GM19468 (cell line): ENCODE measurements around the gene ERC1.

Experiments used
- ATAC-seq: cut with Tn5 transposase; IDR thresholded peaks from one replicate; pipeline ENCODE4 v1.9.1; 2021; ENCODE audit warnings: mild to moderate bottlenecking, moderate library complexity, moderate number of reproducible peaks; ENCODE audit not compliant: unreplicated experiment; ENCODE audit errors: extremely low read depth

ERC1 gene

DNA sequence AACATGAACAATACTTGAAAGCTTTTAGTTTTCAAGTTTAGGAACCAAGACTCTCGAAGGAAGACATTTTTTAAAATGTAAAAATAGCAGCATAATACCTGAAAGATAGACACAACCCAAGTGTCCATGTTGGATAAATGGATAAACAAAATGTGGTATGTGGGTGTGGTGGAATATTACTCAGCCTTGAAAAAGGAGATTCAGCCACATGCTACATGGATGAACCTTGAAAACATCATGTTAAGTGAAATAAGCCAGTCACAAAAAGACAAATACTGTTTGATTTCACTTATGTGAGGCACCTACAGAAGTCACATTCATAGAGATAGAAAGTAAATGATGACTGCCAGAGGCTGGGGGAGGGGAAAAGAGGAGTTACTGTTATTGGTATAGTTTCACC lies 374.7 kb downstream of the ERC1 start:
- no peak for ATAC-seq

DNA sequence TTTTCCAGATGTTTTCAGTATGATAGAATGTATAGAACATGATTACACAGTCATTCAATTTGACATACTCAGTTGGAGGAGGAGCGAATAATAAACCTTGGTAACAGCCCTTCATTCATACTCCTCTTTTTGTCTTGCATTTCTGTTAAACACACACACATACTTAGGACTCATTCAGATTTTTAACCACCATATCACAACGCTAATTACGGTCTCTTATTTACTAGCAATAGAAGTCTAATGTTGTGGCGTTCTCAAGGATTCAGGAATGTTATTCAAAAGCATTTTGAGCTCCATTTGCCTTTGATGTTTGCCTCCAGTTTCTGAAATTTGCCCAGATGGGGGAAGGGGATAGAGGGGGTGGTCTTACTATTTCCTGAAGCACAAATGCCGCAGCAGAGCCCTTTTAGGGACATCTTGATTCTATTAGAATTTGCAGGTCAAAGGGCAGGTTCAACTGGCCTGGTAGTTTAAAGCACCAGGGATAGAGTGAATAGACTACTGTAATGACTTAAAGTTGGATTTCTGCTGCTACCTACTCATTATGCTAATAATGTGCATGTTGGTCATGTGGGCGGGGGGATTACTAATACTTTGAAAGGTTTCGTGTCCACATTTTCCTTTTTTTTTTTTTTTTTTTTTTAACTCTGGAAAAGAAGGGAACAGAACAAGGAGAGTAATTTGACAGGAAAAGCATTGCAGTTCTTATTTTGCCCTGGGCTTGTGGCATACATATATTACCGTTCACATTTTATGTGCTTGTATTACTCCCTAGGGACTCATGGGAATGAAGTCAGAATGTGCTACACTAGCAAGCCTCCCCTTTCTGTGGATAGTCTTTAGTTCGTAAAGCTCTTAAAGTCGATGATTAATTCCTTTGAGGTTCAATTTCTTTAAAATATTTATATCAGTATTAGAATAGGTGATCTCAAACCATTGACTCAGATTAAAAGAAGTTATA lies 376.6 kb downstream of the ERC1 start:
- ATAC-seq = no peak

DNA sequence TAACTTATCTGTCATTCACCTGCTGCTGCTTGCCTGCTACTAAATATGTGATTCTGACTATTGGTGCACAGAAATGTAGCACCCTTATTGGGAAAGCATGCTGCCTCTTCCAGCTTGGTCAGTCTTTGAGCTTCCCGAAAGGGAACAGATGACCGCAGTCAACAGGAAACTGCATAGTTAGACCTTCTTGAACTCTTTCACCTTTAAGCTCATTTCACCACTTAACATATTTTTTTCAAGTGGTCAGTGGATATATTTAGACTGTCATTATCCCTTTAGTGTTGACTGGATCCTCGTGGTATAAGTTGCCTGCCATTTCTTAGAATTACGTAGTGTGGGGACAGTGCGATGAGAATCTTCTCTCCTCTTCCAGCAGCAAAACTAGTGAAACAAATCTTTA lies 378.4 kb downstream of the ERC1 start:
- ATAC-seq = no peak

DNA sequence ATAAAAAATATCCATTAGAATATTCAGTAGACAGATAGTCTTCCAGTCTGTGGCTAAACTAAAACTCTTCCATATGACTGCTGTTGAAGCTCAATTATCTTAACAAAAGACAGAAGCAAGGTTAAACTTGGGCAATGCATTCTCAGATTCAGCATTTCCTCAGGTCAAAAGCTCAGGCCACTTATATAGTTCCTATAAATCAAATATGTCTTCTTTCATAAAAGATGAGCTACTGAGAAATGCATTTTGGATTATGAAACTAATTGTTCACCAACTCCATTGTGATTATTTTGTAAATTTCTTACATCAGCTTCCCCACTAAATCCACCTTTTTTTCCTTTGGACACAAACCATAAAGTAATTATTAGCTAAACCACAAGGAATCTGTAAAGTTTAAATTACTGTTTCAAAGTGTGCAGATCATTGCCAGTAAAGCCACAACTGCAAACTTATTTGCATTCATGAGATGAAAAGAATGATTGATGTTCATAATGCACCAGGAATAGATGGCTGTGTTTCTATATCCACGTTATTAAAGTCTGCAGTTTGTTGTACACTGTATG lies 379.0 kb downstream of the ERC1 start:
- no peak for ATAC-seq

DNA sequence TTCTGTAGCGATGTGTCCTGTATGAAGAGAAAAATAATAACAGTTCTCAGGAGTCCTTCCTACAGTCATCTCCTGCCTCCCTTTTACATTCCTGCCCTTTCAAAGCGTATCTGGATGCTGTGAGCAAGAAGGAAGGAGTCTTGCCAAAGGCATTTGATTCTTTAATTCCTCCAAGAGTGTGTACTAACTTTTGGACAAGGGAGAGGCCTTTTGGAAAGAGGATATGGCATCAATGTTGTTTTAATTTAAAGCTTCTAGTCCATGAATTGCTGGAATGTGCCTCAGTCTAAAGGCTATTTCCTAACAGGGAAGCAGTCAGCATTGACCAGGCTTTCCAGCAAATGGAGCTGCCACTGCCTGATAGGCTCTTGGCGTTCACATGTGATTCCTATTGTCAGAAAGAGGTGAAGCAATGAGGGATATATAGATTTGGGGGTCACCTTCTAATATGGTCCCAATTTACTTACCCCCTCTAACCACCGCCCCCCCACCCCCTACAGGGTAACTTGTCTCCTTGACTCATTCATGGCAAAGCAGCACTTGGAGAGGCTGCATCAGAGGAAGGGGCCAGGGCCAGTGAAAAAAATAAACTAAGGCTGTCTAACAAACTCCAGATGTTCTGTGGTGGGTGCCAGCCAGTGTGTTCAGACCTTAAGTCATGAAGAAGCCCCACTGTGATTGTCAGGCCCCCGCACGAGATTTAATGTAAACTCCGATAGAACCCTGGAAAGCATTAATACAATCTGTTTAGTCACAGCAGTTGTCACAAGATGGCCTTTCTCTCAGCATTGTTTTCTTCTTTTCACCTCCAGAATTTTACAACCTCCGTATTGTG lies 383.1 kb downstream of the ERC1 start:
- ATAC-seq = no peak

DNA sequence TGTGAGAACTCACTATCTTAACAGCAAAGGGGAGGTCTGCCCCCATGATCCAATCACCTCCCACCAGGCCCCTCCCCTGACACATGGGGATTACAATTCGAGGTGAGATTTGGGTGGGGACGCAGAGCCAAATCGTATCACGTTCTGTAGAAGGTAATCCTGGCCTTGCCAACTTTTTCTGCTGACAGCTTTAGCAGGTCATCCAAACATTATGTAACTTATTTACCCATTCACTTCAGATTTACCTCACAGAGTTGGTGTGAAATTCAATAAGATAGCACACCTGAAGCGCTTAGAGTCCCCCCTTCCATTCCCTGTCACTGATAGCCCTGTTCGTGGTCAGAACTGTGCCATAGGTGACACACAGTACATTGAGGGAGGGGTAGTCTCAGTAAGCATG lies 384.3 kb downstream of the ERC1 start:
- no peak for ATAC-seq

DNA sequence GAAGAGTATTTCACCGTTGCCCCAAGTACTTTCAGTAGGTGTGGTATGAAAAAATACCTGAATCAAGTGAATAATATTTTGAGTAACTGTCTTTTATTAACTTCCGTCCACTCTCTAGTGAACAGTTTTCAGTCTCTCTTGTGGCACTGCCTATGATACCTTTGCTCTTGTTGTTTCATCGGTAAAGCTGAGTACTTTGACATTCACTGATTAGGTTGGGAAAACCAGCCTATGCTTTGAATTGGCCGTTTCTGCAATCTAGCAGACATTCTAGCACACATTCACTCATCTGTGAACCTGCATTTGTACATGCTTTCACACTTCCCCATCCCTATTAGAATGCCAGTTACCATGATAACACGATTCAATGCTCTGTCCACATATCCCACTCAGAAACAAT lies 386.1 kb downstream of the ERC1 start:
- ATAC-seq = no peak

DNA sequence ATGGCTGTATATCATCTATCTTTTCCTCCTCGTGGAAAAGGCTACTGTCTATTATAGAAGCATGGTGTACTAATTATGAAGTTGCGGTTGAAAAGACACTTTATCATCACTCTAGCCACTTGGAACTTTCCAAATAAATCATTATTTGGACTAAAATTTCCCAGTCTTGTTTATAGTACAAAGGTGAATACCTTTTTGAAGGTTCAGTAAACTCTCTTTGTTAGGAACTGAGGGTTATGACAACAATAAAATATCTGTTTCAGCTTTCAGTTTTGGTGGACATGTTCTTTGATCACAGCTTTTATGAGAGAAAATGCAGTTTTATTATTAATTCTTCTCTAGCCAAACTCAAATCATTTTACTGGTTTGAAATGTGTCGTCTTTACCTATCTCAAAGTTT lies 386.7 kb downstream of the ERC1 start:
- ATAC-seq = no peak

DNA sequence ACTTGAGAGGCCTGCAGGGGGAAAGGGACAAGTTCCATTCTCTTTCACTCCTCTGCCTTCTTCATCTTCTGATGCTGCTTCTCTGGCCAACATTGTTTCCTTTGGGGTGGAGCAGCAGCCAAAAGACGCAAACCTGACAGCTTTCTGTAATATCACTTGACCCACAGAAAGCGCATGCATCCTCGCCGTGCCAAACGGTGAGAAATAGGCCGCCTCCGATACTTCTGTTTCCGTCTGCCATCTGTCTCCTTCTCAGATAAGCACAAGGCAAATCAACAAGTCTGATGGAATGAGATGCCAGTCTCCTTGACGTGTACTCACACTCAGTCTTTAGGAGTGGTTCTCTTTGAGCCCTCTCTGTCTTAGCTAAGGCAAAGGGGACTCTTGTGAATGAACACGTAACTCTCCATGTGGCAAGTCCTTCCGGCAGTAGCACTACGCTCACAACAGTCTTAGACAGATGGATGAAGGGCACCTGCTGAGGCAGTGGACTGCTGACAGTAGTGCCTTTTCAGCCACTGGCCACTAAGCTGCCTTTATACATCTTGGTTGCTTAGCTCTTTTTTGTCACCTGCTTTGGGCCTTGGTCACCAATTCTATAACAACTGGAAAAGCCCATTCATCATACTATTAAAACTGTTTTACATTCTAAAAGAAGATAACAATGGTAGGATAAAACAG lies 389.3 kb downstream of the ERC1 start:
- no peak for ATAC-seq

DNA sequence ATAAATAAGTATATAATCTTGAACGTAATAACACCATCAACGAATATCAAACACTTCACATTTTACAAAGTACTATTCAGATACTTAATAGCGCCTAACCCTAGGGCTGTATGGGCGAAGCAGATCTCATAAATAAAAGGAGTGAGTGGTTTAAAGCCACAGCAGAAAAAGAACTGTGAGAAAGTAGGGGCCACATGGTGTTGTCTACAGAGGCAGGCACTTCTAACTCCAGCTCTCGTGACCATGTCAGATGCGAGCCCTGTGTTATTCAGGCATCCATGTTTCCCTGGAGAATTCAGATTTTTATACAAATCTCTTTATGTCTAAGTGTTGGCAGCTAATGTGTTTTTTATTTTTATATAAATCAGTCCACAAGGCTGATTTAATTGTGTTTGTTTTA lies 391.1 kb downstream of the ERC1 start:
- no peak for ATAC-seq

DNA sequence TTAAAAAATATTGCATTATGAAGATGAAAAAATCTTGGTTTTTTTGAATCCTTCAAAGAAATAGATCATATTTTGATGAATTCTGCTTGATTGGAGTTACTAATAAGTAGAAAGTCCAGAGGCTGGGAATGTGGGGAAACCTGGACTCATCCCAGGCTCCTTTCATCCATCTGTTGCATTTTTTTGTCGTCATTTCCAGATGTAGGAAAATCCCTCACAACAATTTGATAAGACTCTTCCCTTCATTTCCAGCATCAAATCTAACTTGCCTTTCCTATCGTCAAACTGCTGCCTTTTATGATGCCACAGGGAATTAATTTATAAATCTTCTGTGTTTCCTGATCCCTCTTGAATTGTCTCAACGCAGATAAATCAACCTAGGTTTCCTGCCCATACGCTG lies 391.8 kb downstream of the ERC1 start:
- ATAC-seq = no peak

DNA sequence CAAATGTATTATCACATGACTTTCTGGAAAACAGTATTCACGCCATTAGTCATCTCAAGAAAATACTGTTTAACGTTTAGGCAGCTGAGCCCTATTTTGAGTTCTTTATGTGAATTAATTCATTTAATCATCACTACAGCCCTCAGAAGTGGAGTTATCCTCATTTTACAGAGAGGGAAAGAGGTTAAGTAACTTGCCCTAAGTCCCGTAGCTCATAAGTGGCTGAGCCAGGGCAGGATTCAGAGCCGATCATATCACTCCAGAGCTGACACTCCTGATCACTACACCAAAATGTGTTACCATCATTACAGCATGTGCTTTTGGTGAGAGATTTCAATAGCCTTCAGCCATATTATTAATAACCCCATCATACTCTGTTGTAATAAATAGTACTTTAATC lies 392.7 kb downstream of the ERC1 start:
- ATAC-seq = no peak

DNA sequence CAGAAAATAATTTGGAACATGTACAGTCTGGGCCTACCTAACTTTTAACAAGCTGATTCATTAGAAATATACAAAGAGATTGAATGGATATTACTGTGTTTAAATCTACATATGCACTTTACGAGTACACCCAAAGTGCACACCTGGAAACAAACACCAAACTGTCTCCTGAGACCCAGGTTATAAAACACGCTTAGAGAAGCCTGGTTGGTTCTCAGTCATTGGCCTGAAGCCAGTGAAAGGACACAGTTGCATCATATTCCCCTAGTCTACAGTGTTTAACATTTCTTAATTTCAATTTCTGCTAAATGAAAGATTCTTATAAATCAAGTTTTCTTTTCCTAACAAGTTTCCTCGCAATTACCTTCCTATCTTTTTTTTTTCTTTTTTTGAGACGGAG lies 393.9 kb downstream of the ERC1 start:
- no peak for ATAC-seq

DNA sequence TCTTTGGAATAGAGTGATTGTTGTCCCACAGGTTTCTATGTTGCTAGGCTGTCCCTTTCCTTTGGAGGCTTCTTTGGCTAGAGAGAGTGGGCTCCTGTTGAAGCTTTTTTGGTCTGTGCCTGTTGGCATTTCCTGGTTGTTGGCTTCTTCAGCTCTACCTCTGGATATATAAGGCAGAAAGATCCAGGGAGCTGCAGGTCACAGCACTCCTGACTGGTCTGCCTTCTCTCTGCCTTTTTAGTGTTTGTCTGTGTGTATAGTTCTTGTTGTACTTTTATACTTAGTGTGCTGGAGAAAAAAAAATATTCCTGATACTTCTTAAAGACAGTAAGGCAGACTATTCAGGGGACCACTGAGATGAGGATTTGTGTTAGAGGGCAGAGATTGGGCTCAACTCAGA lies 400.7 kb downstream of the ERC1 start:
- ATAC-seq = no peak

DNA sequence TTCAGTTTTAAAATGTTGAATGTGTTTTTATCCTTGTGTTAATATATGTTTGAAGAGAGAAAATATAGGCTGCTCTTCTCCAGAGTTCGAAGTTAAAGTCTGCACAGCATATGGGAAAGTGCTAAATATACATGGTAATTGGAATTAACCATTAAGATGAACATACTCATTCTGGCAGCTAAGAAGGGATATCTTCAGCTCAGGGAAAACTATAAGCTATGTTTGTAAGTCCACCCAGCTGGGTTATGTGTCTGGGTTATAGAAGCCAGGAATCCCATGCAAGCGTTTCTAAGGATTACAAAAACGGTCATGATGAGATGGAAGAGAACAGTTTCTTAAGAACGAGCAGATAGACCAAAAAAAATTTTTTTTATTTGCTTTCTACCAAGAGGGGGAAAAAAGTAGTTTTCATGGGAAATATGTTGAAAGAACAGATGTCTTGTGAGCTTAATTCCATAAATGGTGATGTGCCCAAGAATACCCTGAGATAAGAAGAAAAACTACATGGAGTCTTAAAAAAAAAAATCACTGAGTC lies 404.5 kb downstream of the ERC1 start:
- no peak for ATAC-seq

DNA sequence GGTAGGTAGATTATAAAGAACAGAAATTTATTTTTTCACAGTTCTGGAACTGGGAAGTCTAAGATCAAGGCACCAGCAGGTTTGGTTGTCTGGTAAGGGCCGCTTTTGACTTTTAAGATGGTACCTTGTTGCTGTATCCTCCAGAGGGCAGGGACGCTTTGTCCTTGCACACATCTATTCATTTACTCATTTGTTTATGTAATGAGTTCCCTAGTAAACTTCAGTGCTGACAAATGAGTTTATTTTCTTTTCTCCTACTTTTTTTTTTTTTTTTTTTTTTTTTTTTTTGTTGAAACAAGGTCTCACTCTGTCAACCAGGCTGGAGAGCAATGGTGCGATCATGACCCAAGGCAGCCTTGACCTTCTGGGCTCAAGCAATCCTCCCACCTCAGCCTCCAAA lies 407.6 kb downstream of the ERC1 start:
- no peak for ATAC-seq

DNA sequence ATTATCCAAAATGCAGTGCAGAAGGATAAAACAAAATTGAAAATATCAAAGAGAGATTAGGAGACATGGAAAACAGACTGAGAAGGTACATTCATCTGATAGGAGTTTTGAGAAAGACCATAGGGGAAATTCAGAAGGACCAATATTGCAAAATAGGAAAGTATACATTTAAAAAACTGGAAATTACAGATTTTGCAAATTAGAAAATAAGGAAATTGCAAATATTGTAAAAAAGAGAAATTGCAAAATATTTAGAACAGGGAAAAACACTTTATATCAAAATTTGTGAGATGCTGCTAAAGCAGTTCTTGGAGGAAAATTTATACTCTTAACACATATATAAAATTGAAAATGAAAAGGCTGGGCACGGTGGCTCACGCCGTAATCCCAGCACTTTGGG lies 410.9 kb downstream of the ERC1 start:
- no peak for ATAC-seq

DNA sequence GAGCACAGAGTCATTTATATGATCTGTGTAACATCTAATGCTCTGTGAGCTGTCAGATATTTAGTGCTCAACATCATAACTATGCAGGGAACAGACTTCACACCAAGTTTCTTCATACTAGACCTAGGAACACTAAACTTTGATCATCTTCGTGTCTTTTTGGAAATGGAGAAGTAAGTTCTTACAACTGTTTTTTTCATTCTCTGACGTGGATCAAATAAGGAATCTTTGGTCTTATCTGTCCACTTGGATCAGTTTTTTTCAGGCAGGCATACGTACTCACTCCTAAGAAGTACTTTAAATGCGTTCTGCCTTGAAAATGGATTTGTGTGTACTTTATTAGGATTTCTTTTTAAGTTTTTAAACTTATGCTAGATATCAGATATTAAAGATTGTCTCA lies 412.4 kb downstream of the ERC1 start:
- no peak for ATAC-seq

DNA sequence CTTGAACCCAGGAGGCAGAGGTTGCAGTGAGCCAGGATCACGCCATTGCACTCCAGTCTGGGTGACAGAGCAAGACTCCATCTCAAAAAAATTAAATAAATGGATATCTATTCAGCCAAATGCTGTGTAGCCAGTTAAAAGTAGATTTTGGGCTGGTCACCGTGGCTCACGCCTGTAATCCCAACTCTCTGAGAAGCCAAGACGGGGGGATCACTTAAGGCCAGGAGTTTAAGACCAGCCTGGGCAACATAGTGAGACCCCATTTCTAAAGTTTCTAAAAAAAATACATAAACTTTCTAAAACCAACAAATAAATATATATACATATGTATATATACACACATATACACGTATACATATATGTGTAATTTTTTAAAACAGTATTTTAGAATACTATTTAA lies 414.6 kb downstream of the ERC1 start:
- no peak for ATAC-seq

DNA sequence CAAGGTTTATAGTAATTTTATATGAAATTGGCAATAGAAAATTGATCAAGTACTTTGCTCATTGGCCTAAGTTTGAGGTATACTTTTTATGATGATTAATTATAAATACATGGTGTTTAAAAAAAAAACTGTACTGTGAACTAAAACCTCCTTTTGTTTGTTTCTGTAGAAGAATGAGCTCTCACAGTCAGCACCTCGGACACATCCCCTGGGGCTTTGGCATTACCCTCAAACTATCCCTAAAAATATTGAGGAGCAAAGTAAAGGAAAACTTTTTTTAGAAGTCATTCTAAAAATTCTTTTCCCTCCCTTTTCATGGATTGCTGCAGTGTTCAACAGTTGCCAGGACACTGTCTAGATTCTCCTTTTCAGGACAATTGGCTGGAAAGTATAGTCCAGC lies 419.8 kb downstream of the ERC1 start:
- ATAC-seq = no peak
